Measurements from ENCODE around the gene DEFB108B. TPM values are rescaled to one million over a fixed set of nuclear protein-coding genes. Genes with fewer than 3 reads are reported as not detected.
"Not testable (repeated sequence)": the region's sequence is repeated elsewhere in the genome, so short reads cannot be mapped to it uniquely, and the experiment has no call there.

DEFB108B gene
- total and polyA plus RNA-seq, 4 donors: not detected

DNA sequence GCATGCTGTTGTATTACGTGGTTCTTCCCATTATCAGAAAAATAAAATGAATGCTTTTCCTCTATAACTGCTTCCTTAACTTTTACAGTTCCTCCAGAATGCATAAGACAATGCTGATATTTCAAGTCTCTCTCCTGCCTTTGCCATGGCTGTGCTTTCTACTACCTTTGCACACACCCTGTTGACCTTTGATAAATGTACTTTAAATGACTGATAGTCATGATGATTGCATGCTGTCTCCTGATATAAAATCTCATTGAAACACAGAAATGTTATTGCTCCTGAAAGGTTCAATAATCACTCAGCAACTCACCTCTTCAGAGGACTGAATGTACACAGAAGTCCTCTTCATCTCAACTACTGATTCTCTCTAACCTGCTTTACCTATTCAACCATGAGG is 45.1 kb downstream of the DEFB108B start, which contains the start of gene DEFB131B:
DEFB131B (plus strand) TSS at position 395 of the 400 bp plus-strand sequence; CDS start at position 395, 0 bp downstream.
- H3K27ac ChIP-seq (ENCODE audit: low read depth in 1 of 2, low read length in 2 of 2); ATAC-seq (ENCODE audit: low FRiP score); H3K4me1 ChIP-seq (ENCODE audit: control insufficient read depth in 1 of 2, insufficient read depth in 2 of 2, low read length in 2 of 2); intact Hi-C loops (cut with DNase I); H3K4me3 ChIP-seq (ENCODE audit: low read length in 2 of 2); H3K9me3 ChIP-seq (ENCODE audit: control insufficient read depth, low read length); H3K27me3 ChIP-seq (ENCODE audit: control insufficient read depth in 1 of 2, insufficient read depth in 2 of 2, low read length in 1 of 2); DNase-seq; H3K36me3 ChIP-seq (ENCODE audit: control insufficient read depth in 1 of 2, insufficient read depth in 2 of 2, low read length in 1 of 2): not testable (repeated sequence)
- 84 to 89% methylated on average over 1 of the region's 1 CpG for WGBS, 2 donors

DNA sequence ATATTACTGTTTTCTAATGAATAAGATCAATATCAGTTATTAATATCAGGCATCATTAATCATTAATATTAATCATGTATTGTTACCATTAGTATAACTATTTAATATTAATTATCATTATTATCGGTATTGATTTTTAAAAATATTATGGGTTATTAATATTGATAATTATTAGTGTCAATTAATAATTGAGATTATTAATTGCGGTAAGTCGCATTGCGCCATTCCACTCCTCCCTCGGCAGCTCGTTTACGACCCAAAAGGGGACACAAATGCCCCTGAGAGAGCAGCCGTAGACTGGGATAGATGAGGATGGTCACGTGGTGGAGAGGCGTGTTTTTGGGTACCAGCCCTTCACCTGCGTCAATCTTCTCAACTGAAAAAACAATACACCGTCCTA is 52.8 kb downstream of the DEFB108B start:
- H3K4me1 ChIP-seq (ENCODE audit: control insufficient read depth in 1 of 2, insufficient read depth in 2 of 2, low read length in 2 of 2); H3K4me3 ChIP-seq (ENCODE audit: low read length in 2 of 2); H3K27me3 ChIP-seq (ENCODE audit: control insufficient read depth in 1 of 2, insufficient read depth in 2 of 2, low read length in 1 of 2); H3K27ac ChIP-seq (ENCODE audit: low read depth in 1 of 2, low read length in 2 of 2); H3K36me3 ChIP-seq (ENCODE audit: control insufficient read depth in 1 of 2, insufficient read depth in 2 of 2, low read length in 1 of 2); H3K9me3 ChIP-seq (ENCODE audit: control insufficient read depth, low read length); ATAC-seq (ENCODE audit: low FRiP score); intact Hi-C loops (cut with DNase I); DNase-seq: not testable (repeated sequence)
- WGBS, 2 donors: 96% methylated on average over 12 of the region's 12 CpGs

Other genes with a start within 250 kb of the DEFB108B start
- gene DEFB131B, start 45.3 kb downstream of the DEFB108B start, total RNA-seq: not detected
- not detected for gene DEFB131B, start 45.3 kb downstream of the DEFB108B start, polyA plus RNA-seq
- gene XNDC1N, start 95.4 kb downstream of the DEFB108B start, total RNA-seq: 10 to 100 TPM in 1 of 2 donors, 1 to 10 TPM in 1; 8.2 to 12.8 TPM
- gene XNDC1N, start 95.4 kb downstream of the DEFB108B start, polyA plus RNA-seq: 1 to 10 TPM; 3.9 to 4.7 TPM
- gene RNF121, start 95.8 kb downstream of the DEFB108B start, total RNA-seq: 10 to 100 TPM; 38.3 to 38.6 TPM
- gene RNF121, start 95.8 kb downstream of the DEFB108B start, polyA plus RNA-seq: 10 to 100 TPM; 20.8 to 22.8 TPM
- 10 to 100 TPM; 13.0 to 24.8 TPM for gene IL18BP, start 165.7 kb downstream of the DEFB108B start, total RNA-seq
- 10 to 100 TPM in 1 of 2 donors, 1 to 10 TPM in 1; 7.8 to 12.5 TPM for gene IL18BP, start 165.7 kb downstream of the DEFB108B start, polyA plus RNA-seq
- 100 to 1,000 TPM; 150 to 241 TPM for gene NUMA1, start 247.3 kb downstream of the DEFB108B start, total RNA-seq
- gene NUMA1, start 247.3 kb downstream of the DEFB108B start, polyA plus RNA-seq: 100 to 1,000 TPM in 1 of 2 donors, 10 to 100 TPM in 1; 40.4 to 322 TPM
- gene LRRC51, start 247.7 kb downstream of the DEFB108B start, total RNA-seq: 1 to 10 TPM; 6.6 to 8.5 TPM
- gene LRRC51, start 247.7 kb downstream of the DEFB108B start, polyA plus RNA-seq: 10 to 100 TPM in 1 of 2 donors, 1 to 10 TPM in 1; 8.6 to 12.8 TPM

Data from aorta (tissue), 5 donors.